A673 (cell line): Measurements from ENCODE around the gene FCHSD2.

Experiments
- EZH2 ChIP-seq: fragments of 200-600 bp; sonication (generic); IDR thresholded peaks from 2 replicates; pipeline ENCODE4 v1.6.1; 2017; ENCODE audit warnings: borderline replicate concordance, low read depth, mild to moderate bottlenecking, mixed read lengths, antibody characterized with exemption, low read length; ENCODE audit not compliant: poor library complexity, severe bottlenecking
- TF ChIP-seq, protein P1 (sequence below): fragments of 300-800, 200-600 bp; sonication (generic); conservative IDR thresholded peaks from 2 replicates; pipeline ENCODE4 v1.5.1; 2017; ENCODE audit warnings: low read depth, mild to moderate bottlenecking, antibody characterized with exemption, low read length, moderate library complexity, mixed read lengths

DNA sequence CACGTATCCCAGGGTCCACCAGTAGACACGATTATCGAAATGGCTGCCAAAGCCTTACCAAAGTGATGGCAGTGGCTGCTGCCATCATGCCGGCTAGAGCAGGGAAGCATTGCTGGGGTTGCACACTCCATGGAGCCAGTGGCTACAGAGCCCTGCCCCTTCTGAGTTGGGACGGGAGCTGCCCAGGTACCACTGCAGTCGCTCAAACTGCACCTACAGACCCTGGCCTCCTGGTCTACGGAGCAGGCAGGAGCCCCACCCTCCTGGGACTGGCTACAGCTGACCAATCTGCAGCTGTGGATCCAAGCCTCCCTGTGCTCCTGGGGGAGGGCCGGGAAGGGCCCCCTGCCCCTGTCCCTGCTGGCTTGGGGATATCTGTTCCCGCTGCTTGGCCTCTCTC lies 216.5 kb downstream of the FCHSD2 start:
- TF ChIP-seq, protein P1, sequence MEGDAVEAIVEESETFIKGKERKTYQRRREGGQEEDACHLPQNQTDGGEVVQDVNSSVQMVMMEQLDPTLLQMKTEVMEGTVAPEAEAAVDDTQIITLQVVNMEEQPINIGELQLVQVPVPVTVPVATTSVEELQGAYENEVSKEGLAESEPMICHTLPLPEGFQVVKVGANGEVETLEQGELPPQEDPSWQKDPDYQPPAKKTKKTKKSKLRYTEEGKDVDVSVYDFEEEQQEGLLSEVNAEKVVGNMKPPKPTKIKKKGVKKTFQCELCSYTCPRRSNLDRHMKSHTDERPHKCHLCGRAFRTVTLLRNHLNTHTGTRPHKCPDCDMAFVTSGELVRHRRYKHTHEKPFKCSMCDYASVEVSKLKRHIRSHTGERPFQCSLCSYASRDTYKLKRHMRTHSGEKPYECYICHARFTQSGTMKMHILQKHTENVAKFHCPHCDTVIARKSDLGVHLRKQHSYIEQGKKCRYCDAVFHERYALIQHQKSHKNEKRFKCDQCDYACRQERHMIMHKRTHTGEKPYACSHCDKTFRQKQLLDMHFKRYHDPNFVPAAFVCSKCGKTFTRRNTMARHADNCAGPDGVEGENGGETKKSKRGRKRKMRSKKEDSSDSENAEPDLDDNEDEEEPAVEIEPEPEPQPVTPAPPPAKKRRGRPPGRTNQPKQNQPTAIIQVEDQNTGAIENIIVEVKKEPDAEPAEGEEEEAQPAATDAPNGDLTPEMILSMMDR: no peak
- no peak for TF ChIP-seq EZH2
